C4-2B (cell line): Measurements from ENCODE around the gene LARP4B.

Experiments
- CTCF ChIP-seq: fragments of 450-650 bp; conservative IDR thresholded peaks from 2 replicates; pipeline ENCODE4 v1.5.1; 2017; ENCODE audit warnings: mild to moderate bottlenecking
- ZFX ChIP-seq: fragments of 450-650 bp; IDR thresholded peaks from 2 replicates; pipeline ENCODE4 v1.6.1; 2017

DNA sequence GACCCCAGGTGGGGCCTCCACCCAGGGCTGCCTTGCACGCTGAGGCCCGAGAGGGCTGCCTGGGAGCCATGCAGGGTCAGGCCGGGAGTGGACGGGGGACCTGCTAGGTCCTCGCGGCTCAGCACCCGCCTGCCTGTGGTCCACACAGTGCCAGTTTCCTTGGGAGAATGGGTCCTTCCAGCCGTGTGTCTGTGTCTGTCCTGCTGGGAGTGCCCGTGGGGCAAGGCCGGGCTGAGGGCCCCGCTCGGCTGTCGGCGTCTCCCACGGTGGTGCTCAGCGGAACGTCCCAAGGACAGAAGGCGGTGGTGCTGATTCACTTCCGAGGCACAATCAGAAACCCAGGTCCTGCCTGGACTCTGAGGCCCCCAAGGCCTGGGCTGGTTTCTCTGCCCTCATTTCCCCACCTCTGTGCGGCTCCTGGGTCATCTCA lies 33.5 kb upstream of the LARP4B start:
- TF ChIP-seq CTCF (no peak), ZFX (no peak)
